Fibroblast of skin of right biceps (primary cell): ENCODE data around the gene MAGEA2.
"Not testable (repeated sequence)": the region's sequence is repeated elsewhere in the genome, so short reads cannot be mapped to it uniquely, and the experiment has no call there.

Source experiments
- DNase-seq: peaks from one replicate; pipeline ENCODE4 v3.0.0-alpha.2; 2013

Gene MAGEA2

GRCh38 chrX:152753686-152754650 is at the start of gene MAGEA2:
Gene MAGEA2, minus strand, starts transcription at chrX:152753842. Its CDS starts 2,479 bp downstream, at chrX:152751363.
- DNase-seq = not testable (repeated sequence)

GRCh38 chrX:152798945-152799344 is 45.3 kb upstream of the MAGEA2 start:
- DNase-seq = no peak

GRCh38 chrX:152787062-152787461 is 33.4 kb upstream of the MAGEA2 start:
- not testable (repeated sequence) for DNase-seq

GRCh38 chrX:152769549-152770289 is 16.1 kb upstream of the MAGEA2 start, which contains the start of gene MAGEA6:
Gene MAGEA6, minus strand, starts transcription at chrX:152769689. Its CDS starts 2,039 bp downstream, at chrX:152767650.
- DNase-seq = not testable (repeated sequence)

- DNase-seq = not testable (repeated sequence)
Measured at GRCh38 chrX:152766562-152766961, 12.9 kb upstream of the MAGEA2 start.

- DNase-seq = not testable (repeated sequence)
Measured at GRCh38 chrX:152761582-152761981, 7.9 kb upstream of the MAGEA2 start.

- not testable (repeated sequence) for DNase-seq
Measured at GRCh38 chrX:152759544-152759943, 5.9 kb upstream of the MAGEA2 start.

- not testable (repeated sequence) for DNase-seq
Measured at GRCh38 chrX:152758918-152759317, 5.3 kb upstream of the MAGEA2 start, which contains the start of gene CSAG3. Gene CSAG3, plus strand, starts transcription at chrX:152759218.

- DNase-seq = not testable (repeated sequence)
Measured at GRCh38 chrX:152754871-152755270, 1.2 kb upstream of the MAGEA2 start.

- no peak for DNase-seq
Measured at GRCh38 chrX:152738560-152738959, 15.1 kb downstream of the MAGEA2 start.

- DNase-seq = not testable (repeated sequence)
Measured at GRCh38 chrX:152736528-152736927, 17.1 kb downstream of the MAGEA2 start.

GRCh38 chrX:152735860-152736511 is 17.7 kb downstream of the MAGEA2 start:
- DNase-seq = no peak

- no peak for DNase-seq
Measured at GRCh38 chrX:152735101-152735500, 18.5 kb downstream of the MAGEA2 start.

- DNase-seq = not testable (repeated sequence)
Measured at GRCh38 chrX:152734143-152734858, 19.3 kb downstream of the MAGEA2 start.

GRCh38 chrX:152733261-152733975 is 20.2 kb downstream of the MAGEA2 start, which contains the start of the genes CSAG1 and MAGEA12:
Gene CSAG1, minus strand, starts transcription at chrX:152733721. Its CDS starts 1,261 bp downstream, at chrX:152732460.
Gene MAGEA12, plus strand, starts transcription at chrX:152733757. Its CDS starts 2,405 bp downstream, at chrX:152736162.
- no peak for DNase-seq

- no peak for DNase-seq
Measured at GRCh38 chrX:152725409-152725808, 28.2 kb downstream of the MAGEA2 start.

- not testable (repeated sequence) for DNase-seq
Measured at GRCh38 chrX:152713815-152714787, 39.5 kb downstream of the MAGEA2 start, which contains the start of gene MAGEA2B. Gene MAGEA2B, plus strand, starts transcription at chrX:152714628. Its CDS starts 2,479 bp downstream, at chrX:152717107.

GRCh38 chrX:152713195-152713594 is 40.4 kb downstream of the MAGEA2 start:
- not testable (repeated sequence) for DNase-seq

- not testable (repeated sequence) for DNase-seq
Measured at GRCh38 chrX:152709173-152709572, 44.5 kb downstream of the MAGEA2 start, which contains the start of gene CSAG2. Gene CSAG2, minus strand, starts transcription at chrX:152709273. Its CDS starts 161 bp downstream, at chrX:152709112.
